GM12864 (cell line): Measurements from ENCODE around the gene KATNBL1.
A peak's percentile ranks its signal among the peaks of the same experiment; 100 is the strongest.

Experiments
- DNase-seq: peaks from one replicate; pipeline ENCODE4 v3.0.0-alpha.2; 2011; ENCODE audit warnings: low read depth
- H3K4me3 ChIP-seq: 2 replicates; pipeline ENCODE4 v1.5.1; 2011; ENCODE audit warnings: mild to moderate bottlenecking, low read depth, low read length, control low read depth
- TF ChIP-seq, protein P1 (sequence below): IDR thresholded peaks from 2 replicates; pipeline ENCODE4 v1.5.1; 2011; ENCODE audit warnings: low read depth, mild to moderate bottlenecking, moderate library complexity, low read length, control low read depth, inconsistent platforms; ENCODE audit errors: missing control alignments

Gene KATNBL1

DNA sequence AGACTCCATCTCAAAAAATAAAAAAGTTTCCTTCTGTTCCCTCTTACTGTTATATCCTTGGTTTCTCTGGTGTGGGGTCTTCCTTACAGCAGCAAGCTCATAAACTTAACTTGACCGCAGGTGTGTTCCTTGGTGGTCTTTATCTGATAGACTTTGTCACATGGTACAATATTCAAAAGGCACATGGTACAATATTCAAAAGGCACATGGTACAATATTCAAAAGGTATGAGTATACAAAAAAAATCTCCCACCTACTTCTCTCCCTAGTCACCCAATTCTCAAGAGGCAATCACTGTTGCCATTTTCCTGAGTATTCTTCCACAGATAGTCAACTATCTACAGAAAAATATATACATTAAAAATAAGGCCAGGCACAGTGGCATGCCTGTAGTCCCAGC, 103.5 kb downstream of the KATNBL1 start:
- DNase-seq, result no peak
- TF ChIP-seq, protein P1, sequence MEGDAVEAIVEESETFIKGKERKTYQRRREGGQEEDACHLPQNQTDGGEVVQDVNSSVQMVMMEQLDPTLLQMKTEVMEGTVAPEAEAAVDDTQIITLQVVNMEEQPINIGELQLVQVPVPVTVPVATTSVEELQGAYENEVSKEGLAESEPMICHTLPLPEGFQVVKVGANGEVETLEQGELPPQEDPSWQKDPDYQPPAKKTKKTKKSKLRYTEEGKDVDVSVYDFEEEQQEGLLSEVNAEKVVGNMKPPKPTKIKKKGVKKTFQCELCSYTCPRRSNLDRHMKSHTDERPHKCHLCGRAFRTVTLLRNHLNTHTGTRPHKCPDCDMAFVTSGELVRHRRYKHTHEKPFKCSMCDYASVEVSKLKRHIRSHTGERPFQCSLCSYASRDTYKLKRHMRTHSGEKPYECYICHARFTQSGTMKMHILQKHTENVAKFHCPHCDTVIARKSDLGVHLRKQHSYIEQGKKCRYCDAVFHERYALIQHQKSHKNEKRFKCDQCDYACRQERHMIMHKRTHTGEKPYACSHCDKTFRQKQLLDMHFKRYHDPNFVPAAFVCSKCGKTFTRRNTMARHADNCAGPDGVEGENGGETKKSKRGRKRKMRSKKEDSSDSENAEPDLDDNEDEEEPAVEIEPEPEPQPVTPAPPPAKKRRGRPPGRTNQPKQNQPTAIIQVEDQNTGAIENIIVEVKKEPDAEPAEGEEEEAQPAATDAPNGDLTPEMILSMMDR, result no peak
- H3K4me3 ChIP-seq, result no peak overlapping the region

DNA sequence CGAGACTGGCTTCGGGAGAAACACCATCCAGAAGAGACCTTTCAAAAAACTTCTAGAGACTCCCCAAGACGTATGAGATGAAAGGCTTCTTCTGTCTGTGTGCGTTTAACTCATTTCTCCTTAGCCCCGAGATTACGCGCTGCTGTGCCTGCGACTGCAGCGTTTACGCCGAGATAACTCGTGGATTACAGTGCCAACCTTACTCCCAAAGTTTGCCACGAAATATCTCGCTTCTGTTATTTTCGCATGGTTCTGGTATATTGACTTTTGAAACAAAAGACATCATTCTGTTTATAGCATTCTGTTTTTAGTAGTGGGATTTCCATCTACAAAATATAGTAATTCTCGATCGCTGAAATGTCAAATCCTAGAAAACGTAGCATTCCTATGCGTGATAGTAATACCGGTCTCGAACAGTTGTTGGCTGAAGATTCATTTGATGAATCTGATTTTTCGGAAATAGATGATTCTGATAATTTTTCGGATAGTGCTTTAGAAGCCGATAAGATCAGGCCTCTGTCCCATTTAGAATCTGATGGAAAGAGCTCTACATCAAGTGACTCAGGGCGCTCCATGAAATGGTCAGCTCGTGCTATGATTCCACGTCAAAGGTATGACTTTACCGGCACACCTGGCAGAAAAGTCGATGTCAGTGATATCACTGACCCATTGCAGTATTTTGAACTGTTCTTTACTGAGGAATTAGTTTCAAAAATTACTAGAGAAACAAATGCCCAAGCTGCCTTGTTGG, 107.5 kb downstream of the KATNBL1 start:
- TF ChIP-seq, protein P1, result no peak
- DNase-seq, result no peak

DNA sequence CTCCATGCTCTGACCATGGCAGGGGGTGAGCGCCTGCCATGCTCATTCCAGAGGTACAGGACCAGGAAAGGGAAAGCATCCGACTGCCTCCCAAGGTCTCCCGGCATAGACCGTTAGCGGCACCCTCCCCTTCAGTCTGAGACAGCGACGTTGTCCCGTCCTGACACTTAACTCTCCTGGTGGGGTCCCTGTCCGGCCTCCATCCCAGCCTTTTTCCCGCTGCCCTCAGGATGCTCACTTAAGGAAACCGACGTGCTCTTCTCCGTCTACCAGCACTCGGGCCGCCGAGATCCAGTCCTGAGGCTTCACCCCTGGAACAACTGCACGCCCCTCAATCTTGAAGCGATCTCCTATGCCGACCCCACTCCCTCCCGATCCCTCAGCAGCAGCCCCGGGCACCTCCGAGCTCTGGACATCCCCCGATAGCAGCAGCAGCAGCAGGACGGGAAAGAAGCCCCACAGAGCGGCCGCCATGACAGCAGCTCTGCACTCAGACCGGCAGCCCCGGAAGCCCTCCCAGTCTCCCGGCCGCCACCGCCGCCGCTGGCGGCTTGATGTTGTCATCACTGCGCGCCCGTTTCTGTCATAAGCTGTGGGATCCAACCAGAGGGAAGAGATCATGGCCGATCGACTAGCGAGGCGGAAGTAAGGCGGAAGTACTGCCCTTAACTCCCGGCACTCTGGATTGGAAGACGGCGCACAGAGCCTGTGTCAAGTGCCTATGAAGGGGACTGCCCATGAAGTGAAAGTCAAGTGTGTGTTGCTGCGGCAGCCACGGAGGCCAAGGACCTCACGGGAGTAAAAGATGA, 108.3 kb downstream of the KATNBL1 start, which contains the start of the genes EMC7 and PGBD4:
TSS of gene EMC7 (minus strand) at position 497 of the 809 bp plus-strand sequence. CDS start at position 474, 23 bp downstream.
TSS of gene PGBD4 (plus strand) at position 718 of the 809 bp plus-strand sequence. CDS start 449 bp downstream, outside the sequence.
- TF ChIP-seq, protein P1, result no peak
- DNase-seq, result peak; percentile 99
- peak within 1 kb of the TSS; percentile 91 for H3K4me3 ChIP-seq

More for the DNA sequence above, 107.5 kb downstream of the KATNBL1 start:
- peak overlapping the region; percentile 91 for H3K4me3 ChIP-seq

DNA sequence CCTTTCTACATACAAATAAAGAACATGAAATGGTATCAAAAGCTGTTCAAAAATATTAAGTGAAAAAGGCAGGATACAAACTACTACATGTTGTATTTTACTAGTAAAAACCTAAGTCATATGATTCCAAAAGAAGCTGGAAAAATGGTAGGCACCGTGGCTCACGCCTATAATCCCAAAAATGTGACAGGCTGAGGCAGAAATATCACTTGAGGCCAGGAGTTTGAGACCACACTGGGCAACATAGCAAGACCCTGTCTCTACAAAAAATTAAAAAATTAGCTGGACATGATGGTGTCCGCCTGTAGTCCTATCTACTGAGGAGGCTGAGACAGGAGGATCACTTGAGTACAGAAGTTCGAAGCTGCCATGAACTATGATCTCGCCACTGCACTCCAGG, 110.0 kb downstream of the KATNBL1 start:
- TF ChIP-seq, protein P1, result no peak
- no peak for DNase-seq
- H3K4me3 ChIP-seq, result no peak overlapping the region
